ENCODE data around the gene COPZ1. TPM values are rescaled to one million over a fixed set of nuclear protein-coding genes. Genes with fewer than 3 reads are reported as not detected.
A peak's percentile ranks its signal among the peaks of the same experiment; 100 is the strongest.

The COPZ1 gene
- total RNA-seq, 1 donor from 2014 or later, result 196 TPM

DNA sequence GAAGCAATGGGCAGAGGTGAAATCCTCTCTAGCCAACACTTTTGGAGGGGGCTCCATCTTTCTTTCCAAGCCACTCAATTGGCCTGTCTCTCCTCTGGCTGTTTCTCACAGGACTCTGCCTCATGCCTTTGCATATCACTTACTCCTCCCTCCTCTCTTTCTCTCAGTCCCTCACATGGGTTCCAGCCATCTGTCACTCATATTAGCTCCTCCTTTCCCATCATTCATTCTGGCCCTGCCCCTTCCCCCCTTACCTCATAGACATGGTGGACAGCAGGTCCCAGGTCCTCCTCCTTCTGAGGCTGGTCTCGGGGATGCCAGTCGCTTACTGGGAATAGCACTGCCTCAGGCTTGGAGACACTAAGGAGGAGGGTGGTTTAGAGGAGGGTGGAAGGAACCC, 76.2 kb downstream of the COPZ1 start:
- Mint-ChIP-seq H3K4me1 (ENCODE audit: unreplicated experiment) (no peaks in the 10 kb centered on the region), H3K27ac (peak overlapping the region; percentile 27), H3K4me3 (no peak overlapping the region), H3K9me3 (no peaks in the 10 kb centered on the region), H3K27me3 (peaks cover 4% of the 10 kb centered on the region), H3K36me3 (peaks cover 8% of the 10 kb centered on the region)
- TF ChIP-seq CTCF (conservative IDR thresholded peaks at IDR 0.05), result no peak
- DNase-seq (ENCODE audit: extremely low spot score, unreplicated experiment), result no peak

Small RNAs within 50 kb of the gene (microRNA-seq; reads per million reads assigned to microRNA genes)
- gene MIR148B, result 926 reads per million, percentile 82 among the genes with 10 or more reads in this experiment

Other genes with a start within 250 kb of the COPZ1 start
- gene SMUG1, start 136.1 kb upstream of the COPZ1 start, total RNA-seq (ENCODE audit: low replicate concordance), result 48.3 and 52.5 TPM in 2 replicates
- 87.8 and 227 TPM in 2 replicates for gene CBX5, start 45.0 kb upstream of the COPZ1 start, total RNA-seq (ENCODE audit: low replicate concordance)
- 1,366 and 2,469 TPM in 2 replicates for gene HNRNPA1, start 44.4 kb upstream of the COPZ1 start, total RNA-seq (ENCODE audit: low replicate concordance)
- 0.24 and 0.65 TPM in 2 replicates for gene NFE2, start 24.1 kb upstream of the COPZ1 start, total RNA-seq (ENCODE audit: low replicate concordance)
- gene GPR84, start 39.4 kb downstream of the COPZ1 start, total RNA-seq (ENCODE audit: low replicate concordance), result not detected in 2 replicates
- gene ZNF385A, start 59.6 kb downstream of the COPZ1 start, total RNA-seq (ENCODE audit: low replicate concordance), result 29.5 and 47.3 TPM in 2 replicates
- 2.5 and 25.9 TPM in 2 replicates for gene ITGA5, start 94.1 kb downstream of the COPZ1 start, total RNA-seq (ENCODE audit: low replicate concordance)
- not detected in 2 replicates for gene GTSF1, start 148.5 kb downstream of the COPZ1 start, total RNA-seq (ENCODE audit: low replicate concordance)
- not detected in 2 replicates for gene NCKAP1L, start 172.6 kb downstream of the COPZ1 start, total RNA-seq (ENCODE audit: low replicate concordance)
- 0.10 and 3.6 TPM in 2 replicates for gene PDE1B, start 224.5 kb downstream of the COPZ1 start, total RNA-seq (ENCODE audit: low replicate concordance)